ENCODE results near the gene POU6F2.

Gene POU6F2

GRCh38 chr7:39339591-39339990 is 361.9 kb downstream of the POU6F2 start:
- TF ChIP-seq CTCF (IDR thresholded peaks at IDR 0.05; ENCODE audit: low read depth, low read length, poor library complexity, severe bottlenecking) = no peak
- TF ChIP-seq EZH2phosphoT487 (IDR thresholded peaks at IDR 0.05; ENCODE audit: borderline replicate concordance, low read length) = no peak
- no peak overlapping the region for H3K27ac ChIP-seq (ENCODE audit: low read depth, low read length)
- H3K27me3 ChIP-seq (ENCODE audit: control insufficient read depth, low read length) = peaks cover 20% of the 10 kb centered on the region
- H3K4me1 ChIP-seq (ENCODE audit: control insufficient read depth, low read length) = no peaks in the 10 kb centered on the region
- no peaks in the 10 kb centered on the region for H3K9me2 ChIP-seq (replicated peaks; ENCODE audit: control insufficient read depth, low read length)
- no peak overlapping the region for H3K4me2 ChIP-seq (ENCODE audit: low read length)
- no peaks in the 10 kb centered on the region for H3F3A ChIP-seq (ENCODE audit: control insufficient read depth, insufficient read depth)
- no peak overlapping the region for H3K4me3 ChIP-seq (ENCODE audit: low read length)
- no peaks in the 10 kb centered on the region for H3K9me3 ChIP-seq (ENCODE audit: control insufficient read depth, insufficient read depth, low read length)
- no peaks in the 10 kb centered on the region for H3K36me3 ChIP-seq (ENCODE audit: control insufficient read depth, low read length)
- no peaks in the 10 kb centered on the region for H4K20me1 ChIP-seq (ENCODE audit: control insufficient read depth, insufficient read depth, low read depth, low read length)
- no peaks in the 10 kb centered on the region for H3K79me2 ChIP-seq (ENCODE audit: control insufficient read depth, low read length)

- Histone ChIP-seq H3K79me2 (ENCODE audit: control insufficient read depth, low read length) (no peaks in the 10 kb centered on the region), H3K36me3 (ENCODE audit: control insufficient read depth, low read length) (no peaks in the 10 kb centered on the region), H3F3A (ENCODE audit: control insufficient read depth, insufficient read depth) (no peaks in the 10 kb centered on the region), H3K4me1 (ENCODE audit: control insufficient read depth, low read length) (no peaks in the 10 kb centered on the region), H3K9me2 (replicated peaks; ENCODE audit: control insufficient read depth, low read length) (no peaks in the 10 kb centered on the region), H3K9me3 (ENCODE audit: control insufficient read depth, insufficient read depth, low read length) (no peaks in the 10 kb centered on the region), H3K4me2 (ENCODE audit: low read length) (no peak overlapping the region), H3K4me3 (ENCODE audit: low read length) (no peak overlapping the region), H3K27me3 (ENCODE audit: control insufficient read depth, low read length) (peaks cover 16% of the 10 kb centered on the region), H3K27ac (ENCODE audit: low read depth, low read length) (no peak overlapping the region), H4K20me1 (ENCODE audit: control insufficient read depth, insufficient read depth, low read depth, low read length) (no peaks in the 10 kb centered on the region)
- TF ChIP-seq EZH2phosphoT487 (IDR thresholded peaks at IDR 0.05; ENCODE audit: borderline replicate concordance, low read length) (no peak), CTCF (IDR thresholded peaks at IDR 0.05; ENCODE audit: low read depth, low read length, poor library complexity, severe bottlenecking) (no peak)
These were observed 363.4 kb downstream of the POU6F2 start for GRCh38 chr7:39341083-39341482.

GRCh38 chr7:39342763-39343162 is 365.1 kb downstream of the POU6F2 start:
- no peak overlapping the region for H3K4me3 ChIP-seq (ENCODE audit: low read length)
- no peaks in the 10 kb centered on the region for H3K79me2 ChIP-seq (ENCODE audit: control insufficient read depth, low read length)
- no peaks in the 10 kb centered on the region for H3K36me3 ChIP-seq (ENCODE audit: control insufficient read depth, low read length)
- no peak overlapping the region for H3K27ac ChIP-seq (ENCODE audit: low read depth, low read length)
- no peaks in the 10 kb centered on the region for H3F3A ChIP-seq (ENCODE audit: control insufficient read depth, insufficient read depth)
- no peak overlapping the region for H3K4me2 ChIP-seq (ENCODE audit: low read length)
- H4K20me1 ChIP-seq (ENCODE audit: control insufficient read depth, insufficient read depth, low read depth, low read length) = no peaks in the 10 kb centered on the region
- no peaks in the 10 kb centered on the region for H3K4me1 ChIP-seq (ENCODE audit: control insufficient read depth, low read length)
- H3K27me3 ChIP-seq (ENCODE audit: control insufficient read depth, low read length) = peaks cover 7% of the 10 kb centered on the region
- H3K9me2 ChIP-seq (replicated peaks; ENCODE audit: control insufficient read depth, low read length) = no peaks in the 10 kb centered on the region
- no peaks in the 10 kb centered on the region for H3K9me3 ChIP-seq (ENCODE audit: control insufficient read depth, insufficient read depth, low read length)
- TF ChIP-seq EZH2phosphoT487 (IDR thresholded peaks at IDR 0.05; ENCODE audit: borderline replicate concordance, low read length) = no peak
- no peak for TF ChIP-seq CTCF (IDR thresholded peaks at IDR 0.05; ENCODE audit: low read depth, low read length, poor library complexity, severe bottlenecking)

All from DOHH2 (cell line).